NCI-H1417 treated with DMSO at 0.1 percent for 48 hours (cell line): ENCODE data around the gene C5orf15.
"Not testable (repeated sequence)": the region's sequence is repeated elsewhere in the genome, so short reads cannot be mapped to it uniquely, and the experiment has no call there.

Experiments used
- DNase-seq: peaks from one replicate; lab custom pipeline; 2025; lab: John Stamatoyannopoulos, UW

C5orf15 gene

DNA sequence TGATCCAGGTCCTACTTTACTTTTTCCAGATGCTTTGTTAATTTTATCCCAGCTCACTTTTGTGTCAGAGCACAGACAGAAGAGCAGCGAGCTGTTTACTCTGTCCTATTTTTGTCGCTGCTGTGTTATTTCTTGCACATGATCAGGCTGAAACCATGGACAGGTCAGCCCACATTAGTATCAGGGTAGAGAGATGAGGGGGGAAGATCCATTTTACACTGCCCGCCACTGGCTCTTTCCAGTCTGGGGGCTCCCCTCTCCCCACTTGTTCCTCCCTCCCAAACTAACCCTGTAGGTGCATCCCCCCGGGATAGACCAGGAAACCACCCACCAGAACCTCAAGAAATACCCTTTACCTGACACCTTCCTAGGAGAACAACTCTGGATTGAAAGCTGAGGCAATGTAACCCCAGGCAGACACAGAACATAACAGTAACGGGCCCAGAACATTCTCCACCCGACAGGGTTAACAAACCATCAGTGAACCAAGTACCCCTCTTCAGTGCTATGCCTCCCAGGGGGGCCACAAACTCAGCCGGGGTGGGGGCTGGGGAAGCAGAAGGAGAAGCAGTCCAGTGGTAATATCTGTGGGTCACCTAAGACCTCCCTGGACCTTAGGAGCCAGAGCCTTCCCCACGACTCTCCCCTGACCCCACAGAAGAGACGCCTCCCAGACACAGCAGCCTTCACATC, 26.0 kb upstream of the C5orf15 start:
- DNase-seq: no peak

DNA sequence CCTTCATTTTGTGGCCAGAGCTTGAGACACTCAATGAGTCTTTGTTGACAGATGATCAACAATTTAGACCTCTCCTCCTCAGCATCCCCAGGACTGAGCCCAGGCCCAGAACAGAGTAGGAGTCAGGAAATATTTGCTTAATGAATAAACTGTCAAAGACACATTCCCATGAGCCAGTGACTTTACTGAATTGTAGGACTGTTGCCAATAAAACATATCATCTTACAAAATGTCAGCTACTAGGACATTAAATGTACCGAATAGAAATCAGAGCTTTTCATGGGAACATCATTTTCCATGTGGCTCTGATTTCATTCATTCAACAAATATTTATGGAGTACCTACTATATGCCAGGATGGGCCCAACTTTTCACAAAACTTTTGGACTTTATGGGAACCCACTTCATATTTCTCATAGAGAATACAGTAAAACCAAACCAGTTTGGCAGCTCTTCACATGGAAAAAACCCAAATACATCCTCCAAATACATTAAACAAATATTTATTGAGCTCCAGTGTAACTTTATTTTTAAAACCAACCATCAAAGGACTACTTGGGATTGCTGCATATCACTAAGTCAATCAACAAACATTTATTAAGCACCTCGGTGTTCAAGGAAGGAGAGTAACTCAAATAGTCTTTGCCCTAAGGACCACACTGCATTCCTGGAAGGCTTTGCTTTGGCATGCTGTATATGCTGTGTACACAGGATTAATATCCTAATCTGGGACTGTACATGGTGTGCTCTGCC, 24.9 kb upstream of the C5orf15 start:
- DNase-seq: no peak

DNA sequence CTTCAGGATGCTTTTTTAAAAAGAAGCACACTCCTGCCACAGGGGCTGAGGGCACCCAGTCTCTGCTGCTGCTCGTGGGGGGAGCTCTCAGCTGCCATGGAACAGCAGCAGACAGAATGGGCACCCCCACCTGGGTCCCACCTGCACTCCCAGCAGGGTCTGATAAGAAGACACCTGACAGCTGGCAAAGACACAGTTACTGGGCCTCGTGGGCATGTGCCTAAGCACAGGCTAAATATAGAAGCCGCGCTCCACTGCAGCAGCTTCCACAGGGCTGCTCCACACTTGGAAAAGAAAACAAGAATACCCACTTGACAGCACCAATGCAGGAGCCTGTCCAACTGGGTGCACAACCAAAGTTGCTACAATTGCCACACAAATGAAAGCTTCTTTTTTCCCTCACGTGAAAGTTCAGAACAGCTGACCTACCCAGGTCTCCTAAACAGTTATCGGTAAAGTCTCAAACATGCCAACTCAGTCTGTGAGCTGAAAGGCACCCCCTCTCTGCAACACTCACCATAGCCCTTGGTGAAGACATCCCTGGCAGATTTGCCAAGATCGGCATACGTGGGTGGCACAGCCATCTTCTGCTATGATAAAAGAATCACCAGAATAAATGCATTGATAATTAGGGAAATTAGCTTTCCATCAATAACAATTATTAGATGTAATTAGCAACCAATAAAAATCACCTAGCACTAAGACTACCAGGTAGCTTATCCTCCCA, 24.2 kb upstream of the C5orf15 start:
- DNase-seq: no peak

DNA sequence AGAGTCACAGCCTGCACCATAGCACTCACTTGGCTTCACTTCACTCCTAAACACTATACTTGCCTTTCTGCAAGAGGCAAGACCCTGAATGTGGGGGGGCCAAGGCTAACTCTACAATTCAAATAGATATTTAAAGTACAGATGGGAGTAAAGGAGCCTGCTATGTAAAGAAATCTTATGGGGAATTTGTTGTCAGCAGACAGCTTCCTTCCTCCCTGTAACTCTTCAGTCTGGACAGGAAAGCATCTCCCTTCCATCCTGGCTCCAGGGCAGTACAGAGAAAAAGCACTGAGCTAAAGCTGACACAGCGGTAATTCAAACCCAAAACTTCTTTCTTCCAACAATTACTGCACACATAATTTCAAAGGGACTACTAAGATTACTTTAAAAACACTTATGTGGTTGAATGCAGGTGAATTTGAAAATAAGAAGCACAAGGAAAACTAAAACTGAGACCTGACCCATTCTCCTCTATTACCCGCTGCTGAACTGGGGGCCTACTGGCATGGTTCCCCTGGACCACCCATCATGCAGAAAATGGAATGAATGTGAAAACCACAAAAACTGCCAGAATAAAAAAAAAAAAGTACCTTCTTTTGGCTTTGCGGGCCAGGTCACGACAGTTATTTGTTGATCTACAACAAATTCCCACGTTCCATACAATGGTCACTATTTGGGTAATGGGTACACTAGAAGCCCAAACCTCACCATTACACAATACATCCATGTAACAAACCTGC, 22.9 kb upstream of the C5orf15 start:
- no peak for DNase-seq

DNA sequence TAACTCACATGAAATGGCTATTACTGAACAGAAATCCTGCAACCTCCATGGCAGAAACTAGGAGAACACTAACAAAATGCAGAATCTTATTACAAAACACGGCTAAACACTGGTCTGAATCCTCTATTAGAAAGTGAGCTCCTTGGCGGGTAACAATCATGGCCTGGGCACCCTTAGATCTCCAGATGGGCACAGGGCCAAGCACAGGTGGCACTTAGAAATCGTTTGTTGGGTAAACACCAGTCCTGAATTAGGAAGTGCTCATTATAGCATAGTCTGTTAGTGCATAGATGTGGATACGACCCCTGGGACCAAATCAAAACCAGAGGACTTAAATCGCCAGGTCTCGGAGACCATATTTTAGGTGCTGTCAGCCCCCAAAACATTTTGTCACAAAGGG, 22.0 kb upstream of the C5orf15 start:
- DNase-seq: peak; percentile 29

DNA sequence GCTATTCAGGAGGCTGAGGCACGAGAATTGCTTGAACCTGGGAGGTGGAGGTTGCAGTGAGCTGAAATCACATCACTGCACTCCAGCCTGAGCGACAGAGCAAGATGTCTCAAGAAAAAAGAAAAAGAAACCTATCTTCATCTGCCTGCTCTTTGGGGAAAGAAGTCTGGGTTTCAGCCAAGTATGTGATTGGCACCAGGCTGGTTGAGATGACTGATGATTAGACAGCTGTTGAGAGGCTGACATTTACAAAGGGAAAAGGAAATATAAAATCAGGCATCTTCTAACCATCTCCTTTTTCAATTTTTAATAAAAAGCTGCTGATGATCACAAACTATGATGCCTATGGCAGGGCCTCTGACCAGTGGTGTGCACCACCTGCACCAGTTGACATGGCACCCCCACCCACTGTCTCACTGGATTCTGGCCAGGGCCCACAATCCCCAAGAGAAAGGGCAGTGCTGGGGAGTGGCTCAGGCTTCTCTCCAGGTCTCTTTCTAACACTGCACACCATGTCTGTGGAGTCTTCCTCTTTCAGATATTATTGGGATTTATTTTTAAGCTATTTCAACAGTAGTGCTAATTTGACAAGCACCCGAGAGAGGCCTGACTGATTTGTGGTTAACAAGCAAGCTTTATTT, 17.2 kb upstream of the C5orf15 start:
- DNase-seq: no peak

DNA sequence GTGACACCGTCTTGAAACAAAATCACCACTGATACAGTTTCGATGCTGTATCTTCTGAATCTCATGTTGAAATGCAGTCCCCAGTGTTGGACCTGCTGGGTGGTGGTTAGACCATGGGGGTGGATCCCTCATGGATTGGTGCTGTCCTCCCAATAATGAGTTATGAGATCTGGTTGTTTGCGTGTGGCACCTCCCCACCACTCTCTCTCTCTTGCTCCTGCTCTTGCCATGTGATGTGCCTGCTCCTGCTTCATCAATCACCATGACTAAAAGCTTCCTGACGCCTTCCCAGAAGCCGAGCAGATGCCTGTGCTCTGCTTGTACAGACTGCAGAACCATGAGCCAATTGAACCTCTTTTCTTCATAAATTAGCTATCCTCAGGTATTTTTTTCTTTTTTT, 15.2 kb upstream of the C5orf15 start:
- DNase-seq: no peak

DNA sequence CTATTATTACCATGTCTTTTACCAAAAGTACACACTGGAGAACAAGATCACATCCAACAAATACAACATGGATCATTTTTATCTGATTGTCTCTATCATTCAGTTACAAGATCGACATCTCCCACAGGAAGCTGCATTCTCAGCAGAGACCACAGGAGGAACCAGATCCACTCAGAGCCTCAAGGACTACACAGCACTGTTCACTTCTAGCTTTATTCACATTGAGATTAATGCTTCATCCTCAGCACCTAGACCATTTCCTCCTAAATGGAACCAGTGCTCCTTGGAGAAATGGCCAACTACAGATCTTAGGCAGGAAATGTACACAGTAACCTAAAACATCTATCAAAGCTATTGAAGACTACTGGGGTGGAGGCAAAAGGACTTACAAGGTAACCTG, 13.3 kb upstream of the C5orf15 start:
- DNase-seq: no peak

DNA sequence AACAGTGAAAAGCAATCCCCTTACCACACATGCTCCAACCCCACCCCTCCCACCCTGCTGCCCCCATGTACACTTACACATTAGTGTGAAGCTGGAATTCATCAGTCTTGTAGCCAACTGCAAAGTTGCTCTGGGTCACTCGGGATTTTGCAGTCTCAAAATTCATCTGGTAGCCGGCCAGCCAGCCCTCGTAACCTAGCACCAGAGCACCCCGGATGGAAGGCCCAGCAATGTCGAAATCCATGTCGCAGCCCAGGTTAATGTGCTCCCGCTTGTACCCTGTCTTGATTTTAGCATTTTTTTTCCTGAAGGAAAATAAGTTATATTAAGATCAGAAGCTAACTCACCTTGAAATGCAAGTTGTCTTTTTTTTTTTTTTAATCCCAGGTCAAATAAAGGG, 12.2 kb upstream of the C5orf15 start:
- DNase-seq: no peak

DNA sequence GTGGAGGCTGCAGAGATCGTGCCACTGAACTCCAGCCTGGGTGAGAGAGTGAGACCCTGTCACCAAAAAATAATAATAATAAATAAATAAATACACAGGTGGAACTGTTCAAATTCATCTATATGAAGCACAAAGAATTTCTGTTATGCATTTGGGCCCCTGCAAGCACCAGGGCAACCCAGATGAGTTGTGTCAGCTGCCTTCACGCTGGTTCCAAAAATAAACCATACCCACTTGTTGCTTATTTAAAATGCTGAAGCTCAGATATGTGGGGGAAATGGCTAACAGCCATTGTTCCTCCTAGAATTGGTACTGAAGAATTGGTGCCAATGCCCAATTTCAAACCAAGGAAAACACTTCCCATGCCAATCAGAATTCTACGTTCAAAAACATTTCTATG, 10.5 kb upstream of the C5orf15 start:
- no peak for DNase-seq

DNA sequence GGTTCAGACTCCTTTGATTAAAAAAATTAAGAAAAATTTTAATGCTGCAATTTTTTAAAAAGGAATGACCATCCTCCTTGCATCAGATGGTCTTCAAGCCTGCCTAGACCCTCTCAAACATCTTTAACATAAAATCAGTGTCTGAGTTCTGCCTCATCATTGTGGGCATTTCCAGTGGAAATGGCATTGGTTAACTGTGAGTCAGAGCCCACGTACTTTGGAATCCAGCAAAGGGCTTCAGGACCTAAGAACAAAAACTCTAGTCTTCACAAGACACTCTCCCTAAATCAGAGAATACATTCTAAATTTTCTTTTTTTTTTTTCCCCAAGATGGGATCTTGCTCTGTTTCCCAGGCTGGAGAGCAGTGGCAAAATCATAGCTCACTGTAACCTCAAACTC, 9.4 kb upstream of the C5orf15 start:
- no peak for DNase-seq

DNA sequence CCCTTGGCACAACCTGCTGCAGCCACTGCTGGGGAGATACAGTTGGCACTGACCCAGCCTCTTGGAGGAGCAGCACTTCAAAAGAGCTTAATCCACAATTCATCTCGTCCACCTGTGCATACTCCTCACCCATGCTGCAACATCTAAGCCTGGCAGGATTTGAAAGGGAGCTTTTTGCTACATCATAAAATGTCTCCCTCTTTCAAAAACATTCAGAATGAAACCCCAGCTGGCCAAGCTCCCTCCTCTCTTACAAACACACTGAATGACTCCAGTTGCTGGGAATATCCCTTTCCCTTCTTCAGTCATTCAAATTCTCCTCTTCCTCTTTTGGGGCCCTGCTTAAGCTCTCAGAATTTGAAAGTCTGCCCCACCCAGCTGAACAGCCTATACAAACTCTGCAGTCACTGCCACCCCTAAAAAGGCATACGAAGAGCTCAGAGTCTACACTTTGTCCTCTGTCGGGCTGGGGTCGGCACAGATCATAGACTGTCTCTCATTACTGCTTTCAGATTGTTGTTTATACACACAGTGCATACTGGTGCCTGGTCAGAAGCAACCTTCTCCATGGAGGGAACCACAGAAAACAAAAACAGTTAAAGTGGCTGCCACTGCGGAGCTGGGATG, 8.8 kb upstream of the C5orf15 start:
- DNase-seq: no peak

DNA sequence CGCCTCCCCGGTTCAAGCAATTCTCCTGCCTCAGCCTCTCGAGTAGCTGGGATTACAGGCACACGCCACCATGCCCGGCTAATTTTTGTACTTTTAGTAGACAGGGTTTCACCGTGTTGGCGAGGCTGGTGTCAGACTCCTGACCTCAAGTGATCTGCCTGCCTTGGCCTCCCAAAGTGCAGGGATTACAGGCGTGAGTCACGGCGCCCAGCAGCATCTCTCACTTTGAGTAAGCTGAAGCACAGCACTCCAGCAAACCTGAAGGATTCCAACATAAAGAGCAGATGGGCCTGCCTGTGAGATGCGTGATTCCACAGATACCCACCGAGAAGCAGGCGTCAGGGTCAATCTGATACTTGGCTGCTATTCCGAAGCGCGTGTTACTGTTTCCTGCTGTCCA, 7.1 kb upstream of the C5orf15 start:
- not testable (repeated sequence) for DNase-seq

DNA sequence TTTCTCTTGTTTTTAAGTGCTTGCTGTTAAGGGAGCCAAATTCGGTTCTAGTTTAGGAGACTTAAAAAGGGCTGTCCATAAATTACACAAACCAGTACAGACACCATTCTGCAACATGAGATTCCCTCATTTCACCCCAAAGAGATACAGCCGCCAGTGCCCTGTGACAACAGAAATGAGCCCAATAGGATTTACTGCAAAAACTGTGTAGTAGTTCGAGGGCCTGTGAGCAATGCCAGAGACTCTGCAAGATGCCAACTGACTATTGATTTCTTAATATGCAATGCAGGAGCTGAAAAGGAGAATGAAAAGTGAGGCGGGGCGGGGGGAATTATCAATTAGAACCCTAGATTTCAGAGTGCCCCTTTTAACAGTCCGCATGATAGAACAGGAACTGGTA, 5.7 kb upstream of the C5orf15 start:
- DNase-seq: no peak

DNA sequence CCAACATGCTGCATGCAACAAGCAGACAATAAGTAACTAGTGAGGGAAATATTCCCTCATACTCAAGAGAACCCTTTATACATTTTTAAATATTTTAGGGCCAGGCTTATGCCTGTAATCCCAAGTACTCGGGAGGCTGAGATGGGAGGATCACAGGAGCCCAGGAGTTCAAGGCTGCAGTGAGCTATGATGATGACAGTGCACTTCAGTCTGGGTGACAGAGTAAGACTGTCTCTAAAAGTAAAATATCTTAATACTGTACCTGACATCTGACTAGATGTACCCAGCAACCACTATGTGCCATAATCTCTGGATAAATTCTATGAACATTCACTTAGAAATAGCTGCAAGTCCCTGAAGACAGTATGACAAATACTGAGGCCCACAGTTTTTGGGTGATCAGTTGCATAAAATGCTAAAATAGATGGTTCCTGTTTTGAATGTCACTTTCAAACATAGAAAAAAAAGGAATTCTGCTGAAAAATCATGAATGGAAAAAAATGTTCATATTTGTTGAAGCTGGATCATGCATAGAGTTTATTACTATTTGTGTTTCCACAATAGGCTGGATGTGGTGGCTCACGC, 2.0 kb upstream of the C5orf15 start:
- no peak for DNase-seq

DNA sequence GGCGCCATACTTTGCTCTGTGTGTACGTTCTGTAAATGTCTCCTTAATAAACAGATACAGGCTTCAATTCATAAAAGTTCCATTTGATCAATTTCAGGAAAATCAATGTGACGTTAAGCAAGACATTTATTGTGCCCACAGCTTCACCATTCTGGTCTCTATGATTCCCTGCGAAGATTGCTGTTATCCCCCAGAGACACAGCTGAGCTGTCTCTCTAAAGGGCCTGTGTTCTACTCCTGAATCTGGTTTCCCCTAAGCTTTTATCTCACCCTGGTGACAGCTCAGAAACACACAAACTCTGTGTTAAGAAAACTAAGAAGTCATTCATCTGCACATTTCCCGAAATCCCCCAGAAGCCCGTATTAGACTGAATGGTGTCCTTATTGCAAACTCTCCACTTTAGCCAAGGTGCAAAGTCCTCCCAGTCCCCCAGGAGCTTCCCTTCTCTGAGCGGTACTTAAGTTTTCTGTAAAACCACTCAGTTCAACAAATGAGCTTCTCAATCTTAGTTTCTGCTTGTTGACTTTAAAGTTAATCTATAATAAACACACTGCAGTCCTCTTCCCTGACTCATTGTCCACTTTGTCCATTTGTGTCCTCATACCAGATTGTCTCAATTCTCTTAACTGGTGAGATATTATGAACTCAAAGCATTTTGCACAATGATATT, 1.4 kb upstream of the C5orf15 start:
- DNase-seq: no peak

DNA sequence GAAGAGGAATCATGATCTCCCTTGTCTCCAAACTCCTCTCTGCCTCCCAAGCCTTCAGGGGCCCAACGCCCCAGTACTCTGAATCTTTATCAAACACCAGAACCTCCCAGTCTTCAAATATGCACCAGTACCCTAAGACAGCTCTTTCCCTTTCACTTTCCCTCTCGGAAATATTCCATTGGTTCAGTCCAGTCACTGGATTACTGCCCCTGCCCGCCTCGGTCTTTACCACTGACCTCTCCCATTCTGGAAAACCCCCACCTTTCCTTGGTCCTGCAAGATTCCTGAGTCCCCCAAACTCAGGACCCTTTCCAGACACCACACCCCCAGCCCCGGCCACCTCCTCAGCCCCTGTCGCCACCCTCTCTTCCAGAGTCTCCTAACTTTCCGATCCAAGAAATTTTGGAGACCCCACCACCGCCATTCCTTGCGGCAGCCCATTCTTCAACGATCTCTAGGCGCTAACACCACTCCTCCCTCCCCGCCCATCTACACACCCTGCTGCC, 674 bp downstream of the C5orf15 start:
- no peak for DNase-seq

DNA sequence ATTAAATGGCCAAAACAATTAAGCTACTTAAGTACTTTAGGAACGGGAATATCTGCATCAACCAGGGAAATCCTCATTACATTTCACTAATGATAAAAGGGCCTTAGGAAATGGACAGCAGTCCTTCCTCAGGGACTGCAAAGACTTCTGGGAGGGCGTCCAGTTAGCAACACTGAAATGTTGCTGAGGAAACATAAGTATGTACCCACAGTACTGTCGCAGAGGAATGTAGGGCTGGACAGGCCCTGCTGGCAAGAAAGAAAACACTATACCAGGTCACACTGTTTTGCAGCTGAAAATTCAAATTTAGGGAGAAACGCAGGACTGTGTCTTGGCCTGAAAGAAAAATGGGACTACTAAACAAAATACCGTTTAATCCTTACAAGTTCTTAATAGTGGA, 1.3 kb downstream of the C5orf15 start:
- DNase-seq: no peak

DNA sequence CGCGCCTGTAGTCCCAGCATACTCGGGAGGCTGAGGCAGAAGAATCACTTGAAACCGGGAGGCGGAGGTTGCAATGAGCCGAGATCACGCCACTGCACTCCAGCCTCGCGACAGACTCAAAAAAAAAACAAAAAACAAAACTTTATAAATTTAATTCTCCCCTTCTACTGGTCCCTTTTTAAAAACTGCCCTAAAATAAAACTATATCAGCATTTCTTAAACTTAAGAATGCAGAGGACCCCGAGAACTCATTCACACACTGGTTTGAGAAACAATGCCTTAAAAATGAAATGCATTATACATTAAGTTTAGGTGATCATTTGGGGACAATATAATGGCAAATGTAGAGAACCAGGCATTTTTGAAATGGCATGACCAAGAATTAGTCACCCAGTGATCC, 2.3 kb downstream of the C5orf15 start:
- DNase-seq: no peak

DNA sequence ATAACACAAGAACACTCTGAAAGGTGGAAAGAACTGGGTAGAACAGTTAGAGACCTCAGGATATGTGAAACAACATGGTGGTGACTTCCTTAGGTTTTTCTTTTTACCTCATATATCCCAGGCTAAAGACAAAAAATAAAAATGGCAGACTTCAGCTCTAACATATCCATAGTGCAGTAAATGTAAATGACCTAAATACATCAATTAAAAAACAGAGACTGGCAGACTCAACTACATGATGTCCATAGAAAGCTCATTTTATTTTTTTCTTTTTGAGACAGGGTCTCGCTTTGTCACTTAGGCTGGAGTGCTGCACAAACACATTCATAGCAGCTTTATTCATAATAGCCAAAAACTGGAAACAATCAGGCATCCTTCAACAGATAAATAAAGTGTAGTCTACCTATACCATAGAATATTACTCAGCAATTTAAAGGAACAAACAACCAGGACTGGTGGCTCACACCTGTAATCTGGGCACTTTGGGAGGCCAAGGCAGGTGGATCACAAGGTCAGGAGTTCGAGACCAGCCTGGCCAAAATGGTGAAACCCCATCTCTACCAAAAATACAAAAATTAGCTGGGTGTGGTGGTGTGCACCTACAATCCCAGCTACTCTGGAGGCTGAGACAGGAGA, 4.8 kb downstream of the C5orf15 start:
- DNase-seq: no peak
